Liver (tissue), 9 donors: ENCODE measurements around the gene CHRD. TPM values are rescaled to one million over a fixed set of nuclear protein-coding genes. Genes with fewer than 3 reads are reported as not detected.
A peak's percentile ranks its signal among the peaks of the same experiment; 100 is the strongest.

Source experiments
- DNase-seq: peaks from one replicate; pipeline ENCODE4 v3.0.0-alpha.2; 2017; ENCODE audit warnings: low spot score
- H3K27ac ChIP-seq, 2 donors: one replicate each; pipeline ENCODE4 v1.7.0; 2013; ENCODE audit warnings: inconsistent platforms in 2 of 2, low read length in 2 of 2, control low read depth in 1 of 2, low read depth in 1 of 2, mild to moderate bottlenecking in 1 of 2
- H3K27me3 ChIP-seq, 4 donors: one replicate each; pipeline versions ENCODE4 v1.6.1 to v1.7.0; 2013; ENCODE audit warnings: low read length in 3 of 4, inconsistent platforms in 1 of 4, mild to moderate bottlenecking in 1 of 4, moderate library complexity in 1 of 4; ENCODE audit not compliant: control insufficient read depth in 4 of 4, insufficient read depth in 4 of 4
- H3K36me3 ChIP-seq, 4 donors: one replicate each; pipeline versions ENCODE4 v1.6.1 to v1.7.0; 2013; ENCODE audit warnings: low read length in 3 of 4, mild to moderate bottlenecking in 3 of 4, low read depth in 1 of 4, moderate library complexity in 1 of 4; ENCODE audit not compliant: control insufficient read depth in 4 of 4, insufficient read depth in 3 of 4
- H3K4me1 ChIP-seq, 4 donors: one replicate each; pipeline versions ENCODE4 v1.6.1 to v1.7.0; 2013; ENCODE audit warnings: low read length in 3 of 4, mild to moderate bottlenecking in 3 of 4, moderate library complexity in 1 of 4; ENCODE audit not compliant: control insufficient read depth in 4 of 4, insufficient read depth in 4 of 4
- H3K4me3 ChIP-seq, 3 donors: one replicate each; pipeline versions ENCODE4 v1.6.1 to v1.7.0; 2013; ENCODE audit warnings: low read length in 3 of 3, control low read depth in 1 of 3, low read depth in 1 of 3, mild to moderate bottlenecking in 1 of 3
- H3K9ac ChIP-seq, 2 donors: one replicate each; pipeline ENCODE4 v1.7.0; 2013; ENCODE audit warnings: low read length in 2 of 2, mild to moderate bottlenecking in 2 of 2, moderate library complexity in 2 of 2, control low read depth in 1 of 2, low read depth in 1 of 2
- H3K9me3 ChIP-seq, 4 donors: one replicate each; pipeline versions ENCODE4 v1.6.1 to v1.7.0; 2013; ENCODE audit warnings: low read length in 3 of 4; ENCODE audit not compliant: control insufficient read depth in 4 of 4
- ATF3 ChIP-seq: IDR thresholded peaks from 2 replicates; pipeline ENCODE4 v1.6.1; 2016; ENCODE audit warnings: antibody characterized with exemption
- EGR1 ChIP-seq, 2 donors: IDR thresholded peaks; 2 replicates each; pipeline ENCODE4 v1.6.1; 2016 to 2018; ENCODE audit warnings: antibody characterized with exemption in 2 of 2, low read depth in 2 of 2
- FOXA1 ChIP-seq: IDR thresholded peaks from 2 replicates; pipeline ENCODE4 v1.6.1; 2016; ENCODE audit warnings: antibody characterized with exemption
- HNF4A ChIP-seq, 2 donors: conservative IDR thresholded peaks; 2 replicates each; pipeline ENCODE4 v1.6.1; 2016; ENCODE audit warnings: antibody characterized with exemption in 2 of 2, mild to moderate bottlenecking in 2 of 2
- HNF4G ChIP-seq: IDR thresholded peaks from 2 replicates; pipeline ENCODE4 v1.6.1; 2016; ENCODE audit warnings: antibody characterized with exemption
- JUND ChIP-seq, 2 donors: IDR thresholded peaks; 2 replicates each; pipeline ENCODE4 v1.6.1; 2016; ENCODE audit warnings: antibody characterized with exemption in 2 of 2
- RAD21 ChIP-seq, 2 donors: IDR thresholded peaks; 2 replicates each; pipeline ENCODE4 v1.6.1; 2016; ENCODE audit warnings: antibody characterized with exemption in 2 of 2, mild to moderate bottlenecking in 2 of 2
- REST ChIP-seq: IDR thresholded peaks from 2 replicates; pipeline ENCODE4 v1.6.1; 2016; ENCODE audit warnings: antibody characterized with exemption, mild to moderate bottlenecking
- SP1 ChIP-seq: IDR thresholded peaks from 2 replicates; pipeline ENCODE4 v1.6.1; 2018; ENCODE audit warnings: antibody characterized with exemption, mild to moderate bottlenecking
- YY1 ChIP-seq: IDR thresholded peaks from 2 replicates; pipeline ENCODE4 v1.6.1; 2016; ENCODE audit warnings: antibody characterized with exemption, mild to moderate bottlenecking
- WGBS: extraction: QIAGEN DNeasy Blood & Tissue Kit; methylation state at CpG from one replicate; pipeline ENCODE4 v1.1.7; 2013; 5-methylcytosine and 5-hydroxymethylcytosine counted together
- polyA plus RNA-seq, 2 donors: library from polyadenylated mRNA; stranded (reverse) in 1 of 2; unstranded in 1 of 2; fragments of 200-250 nt in 1 of 2; fragments of >200 nt in 1 of 2; fragmentation: Nextera tagmentation in 1 of 2; extraction: Ambion mirVana in 1 of 2; gene quantifications; one replicate each; pipeline versions ENCODE4 v1.2.1 to v1.2.3, GENCODE V29; 2013 to 2015
- total RNA-seq, 2 donors: library from RNA; depleted of rRNA; stranded (reverse); fragments of >200 nt; gene quantifications; one replicate each; pipeline ENCODE4 v1.2.3, GENCODE V29; 2014
- TF ChIP-seq, protein P1 (sequence below): fragments of 150-350 bp; IDR thresholded peaks from 2 replicates; pipeline ENCODE4 v1.5.1; 2017; ENCODE audit warnings: improper control_type of control experiment, low read depth, low read length; ENCODE audit not compliant: missing input control
- TF ChIP-seq, protein P2 (sequence below): IDR thresholded peaks from 2 replicates; pipeline ENCODE4 v1.6.1; 2016; ENCODE audit warnings: antibody characterized with exemption
- donor health status: healthy.
- donor health status: healthy.
- donor health status: healthy.
- donor health status: healthy.
- donor health status: healthy.

CHRD gene
- total and polyA plus RNA-seq, 4 donors, result 9.2 to 66.4 (median 34.9) TPM

DNA sequence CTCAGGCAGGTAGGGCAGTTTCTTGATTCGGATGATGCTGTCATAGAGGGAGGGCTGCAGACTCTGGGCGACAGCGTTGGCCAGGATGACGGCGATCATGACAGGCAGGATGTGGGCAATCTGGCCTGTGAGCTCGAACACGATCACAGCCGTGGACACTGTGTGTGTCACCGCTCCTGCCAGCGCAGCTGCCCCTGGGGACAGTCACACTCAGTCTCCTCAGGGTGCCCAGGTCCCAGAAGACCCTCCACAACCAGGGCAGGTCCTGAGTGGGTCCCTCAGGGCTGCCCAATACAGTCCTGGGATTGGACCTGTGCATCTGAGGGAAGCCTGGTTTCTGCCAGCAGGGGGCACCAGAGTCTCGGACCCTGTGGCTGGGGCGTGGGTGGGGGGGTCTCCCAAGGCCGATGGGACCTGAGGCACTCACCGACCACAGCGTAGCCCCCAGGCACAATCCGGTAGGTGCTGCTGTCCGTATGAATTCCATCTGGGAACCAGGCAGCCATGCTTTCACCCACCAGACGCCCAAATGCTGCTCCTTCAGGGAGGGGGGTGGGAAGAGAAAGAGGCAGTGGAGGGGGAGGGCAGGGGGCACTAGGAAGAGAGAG is 25.6 kb upstream of the CHRD start:
- Histone ChIP-seq H3K27ac (no peak overlapping the region), H3K36me3 (no peaks in the 10 kb centered on the region), H3K4me1 (peaks cover 8 to 21% (median 14%) of the 10 kb centered on the region in 4 donors), H3K4me3 (no peak overlapping the region), H3K27me3 (no peaks in the 10 kb centered on the region), H3K9ac (no peak overlapping the region), H3K9me3 (no peaks in the 10 kb centered on the region)
- TF ChIP-seq, protein P1, sequence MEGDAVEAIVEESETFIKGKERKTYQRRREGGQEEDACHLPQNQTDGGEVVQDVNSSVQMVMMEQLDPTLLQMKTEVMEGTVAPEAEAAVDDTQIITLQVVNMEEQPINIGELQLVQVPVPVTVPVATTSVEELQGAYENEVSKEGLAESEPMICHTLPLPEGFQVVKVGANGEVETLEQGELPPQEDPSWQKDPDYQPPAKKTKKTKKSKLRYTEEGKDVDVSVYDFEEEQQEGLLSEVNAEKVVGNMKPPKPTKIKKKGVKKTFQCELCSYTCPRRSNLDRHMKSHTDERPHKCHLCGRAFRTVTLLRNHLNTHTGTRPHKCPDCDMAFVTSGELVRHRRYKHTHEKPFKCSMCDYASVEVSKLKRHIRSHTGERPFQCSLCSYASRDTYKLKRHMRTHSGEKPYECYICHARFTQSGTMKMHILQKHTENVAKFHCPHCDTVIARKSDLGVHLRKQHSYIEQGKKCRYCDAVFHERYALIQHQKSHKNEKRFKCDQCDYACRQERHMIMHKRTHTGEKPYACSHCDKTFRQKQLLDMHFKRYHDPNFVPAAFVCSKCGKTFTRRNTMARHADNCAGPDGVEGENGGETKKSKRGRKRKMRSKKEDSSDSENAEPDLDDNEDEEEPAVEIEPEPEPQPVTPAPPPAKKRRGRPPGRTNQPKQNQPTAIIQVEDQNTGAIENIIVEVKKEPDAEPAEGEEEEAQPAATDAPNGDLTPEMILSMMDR, result peak; percentile 56
- TF ChIP-seq ATF3, result no peak
- TF ChIP-seq RAD21 (IDR thresholded peaks at IDR 0.05), result peak; percentile 54 to 77
- TF ChIP-seq HNF4A (conservative IDR thresholded peaks at IDR 0.05), result no peak
- 52% methylated on average over 18 of the region's 18 CpGs for WGBS
- peak; percentile 83 for DNase-seq

- Histone ChIP-seq H3K4me3 (no peak overlapping the region), H3K36me3 (no peaks in the 10 kb centered on the region), H3K4me1 (peaks cover 8 to 22% (median 14%) of the 10 kb centered on the region in 4 donors), H3K27ac (no peak overlapping the region), H3K27me3 (no peaks in the 10 kb centered on the region), H3K9ac (no peak overlapping the region), H3K9me3 (no peaks in the 10 kb centered on the region)
- no peak for DNase-seq
- 84% methylated on average over 8 of the region's 8 CpGs for WGBS
- TF ChIP-seq, protein P2, sequence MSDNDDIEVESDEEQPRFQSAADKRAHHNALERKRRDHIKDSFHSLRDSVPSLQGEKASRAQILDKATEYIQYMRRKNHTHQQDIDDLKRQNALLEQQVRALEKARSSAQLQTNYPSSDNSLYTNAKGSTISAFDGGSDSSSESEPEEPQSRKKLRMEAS, result no peak
- TF ChIP-seq RAD21 (IDR thresholded peaks at IDR 0.05) (no peak), JUND (IDR thresholded peaks at IDR 0.05) (no peak), HNF4G (no peak)
These were observed 25.1 kb upstream of the CHRD start for GRCh38 chr3:184354754-184355153.

GRCh38 chr3:184355261-184356040 is 24.4 kb upstream of the CHRD start:
- H3K36me3 ChIP-seq, result no peaks in the 10 kb centered on the region
- peaks cover 8 to 22% (median 14%) of the 10 kb centered on the region in 4 donors for H3K4me1 ChIP-seq
- H3K27ac ChIP-seq, result no peak overlapping the region
- no peak overlapping the region for H3K4me3 ChIP-seq
- no peaks in the 10 kb centered on the region for H3K27me3 ChIP-seq
- 88% methylated on average over 18 of the region's 18 CpGs for WGBS
- no peaks in the 10 kb centered on the region for H3K9me3 ChIP-seq
- H3K9ac ChIP-seq, result no peak overlapping the region
- DNase-seq, result no peak
- no peak for TF ChIP-seq YY1
- no peak for TF ChIP-seq REST
- no peak for TF ChIP-seq ATF3
- TF ChIP-seq HNF4G, result no peak
- TF ChIP-seq EGR1 (IDR thresholded peaks at IDR 0.05; ENCODE audit: low read depth in 2 of 2), result no peak
- no peak for TF ChIP-seq SP1
- no peak for TF ChIP-seq FOXA1
